PC-9 (cell line): ENCODE data around the gene NIPSNAP2. TPM values are rescaled to one million over a fixed set of nuclear protein-coding genes. Genes with fewer than 3 reads are reported as not detected.
"Not testable (repeated sequence)": the region's sequence is repeated elsewhere in the genome, so short reads cannot be mapped to it uniquely, and the experiment has no call there.

Experiments
- BruUV-seq: library from RNA; stranded (reverse); fragments of 400-500 nt; replicated peaks from 2 replicates; lab custom pipeline; 2021; lab: Mats Ljungman, UMichigan
- CTCF ChIA-PET: fragments of 300-600 bp; sonication (Branson Sonifier 250); formaldehyde crosslinking; loops from one replicate; lab custom pipeline; 2022; ENCODE audit warnings: antibody characterized with exemption; lab: Charles Lee
- POLR2A ChIA-PET: fragments of 300-600 bp; sonication (Branson Sonifier 250); formaldehyde crosslinking; loops from one replicate; lab custom pipeline; 2022; ENCODE audit warnings: antibody characterized with exemption; ENCODE audit not compliant: unreplicated experiment; lab: Charles Lee
- DNase-seq, 2 experiments: peaks; one replicate each; pipeline versions ENCODE4 v3.0.0 to v3.0.0-alpha.2; 2015 to 2022; ENCODE audit warnings: mixed read lengths in 1 of 2
- H2AFZ ChIP-seq: fragments of 200-600 bp; sonication (generic); 2 replicates; pipeline ENCODE4 v1.8.1; 2017; ENCODE audit warnings: antibody characterized with exemption
- H3F3A ChIP-seq: fragments of 200-600 bp; sonication (generic); 2 replicates; pipeline ENCODE4 v1.8.1; 2017; ENCODE audit warnings: antibody characterized with exemption, mild to moderate bottlenecking, low read depth; ENCODE audit not compliant: insufficient read depth
- H3K27ac ChIP-seq: fragments of 200-600 bp; sonication (generic); 2 replicates; pipeline ENCODE4 v1.6.1; 2016; ENCODE audit warnings: mixed run types
- H3K27me3 ChIP-seq: fragments of 200-600 bp; sonication (generic); 2 replicates; pipeline ENCODE4 v1.6.1; 2016; ENCODE audit warnings: low read depth, mixed run types; ENCODE audit not compliant: insufficient read depth
- H3K36me3 ChIP-seq: fragments of 200-600 bp; sonication (generic); 2 replicates; pipeline ENCODE4 v1.6.1; 2016; ENCODE audit warnings: low read depth, mixed run types
- H3K4me1 ChIP-seq: fragments of 200-600 bp; sonication (generic); replicated peaks from 2 replicates; pipeline ENCODE4 v1.6.1; 2016; ENCODE audit warnings: mixed run types; ENCODE audit not compliant: insufficient read depth
- H3K4me2 ChIP-seq: fragments of 200-600 bp; sonication (generic); 2 replicates; pipeline ENCODE4 v1.6.1; 2017; ENCODE audit warnings: mixed run types
- H3K4me3 ChIP-seq: fragments of 200-600 bp; sonication (generic); 2 replicates; pipeline ENCODE4 v1.6.1; 2016; ENCODE audit warnings: mixed run types
- H3K79me2 ChIP-seq: fragments of 200-600 bp; sonication (generic); 2 replicates; pipeline ENCODE4 v1.6.1; 2017; ENCODE audit warnings: low read depth, mixed run types
- H3K9me2 ChIP-seq: fragments of 200-600 bp; sonication (generic); 2 replicates; pipeline ENCODE4 v1.8.1; 2017; ENCODE audit warnings: mild to moderate bottlenecking; ENCODE audit not compliant: insufficient read depth
- H3K9me3 ChIP-seq: fragments of 200-600 bp; sonication (generic); 2 replicates; pipeline ENCODE4 v1.8.1; 2016; ENCODE audit warnings: low read depth; ENCODE audit not compliant: insufficient read depth
- H4K20me1 ChIP-seq: fragments of 200-600 bp; sonication (generic); 2 replicates; pipeline ENCODE4 v1.8.1; 2017; ENCODE audit not compliant: insufficient read depth
- CTCF ChIP-seq: fragments of 200-600 bp; sonication (generic); conservative IDR thresholded peaks from 2 replicates; pipeline ENCODE4 v1.6.1; 2017; ENCODE audit warnings: mixed run types, antibody characterized with exemption, mild to moderate bottlenecking, moderate library complexity
- EZH2 ChIP-seq: fragments of 200-600 bp; sonication (generic); IDR thresholded peaks from 2 replicates; pipeline ENCODE4 v1.8.0; 2017; ENCODE audit warnings: antibody characterized with exemption, low read depth
- intact Hi-C: fragments of 100-400 bp; cut with micrococcal nuclease; formaldehyde crosslinking; loops from one replicate; pipeline ENCODE4 v1.10.0; 2022; ENCODE audit not compliant: unreplicated experiment
- total RNA-seq: library from RNA; stranded (reverse); gene quantifications from 2 replicates; pipeline ENCODE4 v1.2.3, GENCODE V29; 2021

Gene NIPSNAP2
- total RNA-seq, 1 experiment from 2014 or later: 96.1 TPM

DNA sequence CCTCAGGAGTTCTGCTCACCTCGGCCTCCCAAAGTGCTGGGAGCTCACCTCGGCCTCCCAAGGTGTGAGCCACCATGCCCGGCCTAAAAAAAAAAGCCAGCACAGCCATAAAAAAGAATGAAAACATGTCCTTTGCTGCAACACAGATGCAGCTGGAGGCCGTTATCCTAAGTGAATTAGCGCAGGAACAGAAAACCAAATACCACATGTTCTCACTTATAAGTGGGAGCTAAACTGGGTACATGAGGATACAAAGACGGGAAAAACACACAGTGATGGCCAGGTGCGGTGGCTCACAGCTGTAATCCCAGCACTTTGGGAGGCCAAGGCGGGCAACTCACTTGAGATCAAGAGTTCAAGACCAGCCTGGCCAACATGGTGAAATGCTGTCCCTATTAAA lies 66.0 kb downstream of the NIPSNAP2 start:
- Histone ChIP-seq H3K27ac (no peak overlapping the region), H3K4me3 (no peak overlapping the region), H2AFZ (no peak overlapping the region), H3K36me3 (peaks cover 48% of the 10 kb centered on the region), H4K20me1 (peaks cover 18% of the 10 kb centered on the region), H3F3A (peaks cover 33% of the 10 kb centered on the region), H3K4me1 (peaks cover 5% of the 10 kb centered on the region), H3K79me2 (peaks cover 31% of the 10 kb centered on the region), H3K9me2 (no peaks in the 10 kb centered on the region), H3K27me3 (no peaks in the 10 kb centered on the region), H3K9me3 (no peaks in the 10 kb centered on the region), H3K4me2 (no peak overlapping the region)
- no TSS peak for BruUV-seq
- CTCF ChIA-PET: no interaction called here
- intact Hi-C loops: no loop called here
- TF ChIP-seq CTCF (no peak), EZH2 (no peak)
- no peak for DNase-seq
- POLR2A ChIA-PET: no interaction called here

DNA sequence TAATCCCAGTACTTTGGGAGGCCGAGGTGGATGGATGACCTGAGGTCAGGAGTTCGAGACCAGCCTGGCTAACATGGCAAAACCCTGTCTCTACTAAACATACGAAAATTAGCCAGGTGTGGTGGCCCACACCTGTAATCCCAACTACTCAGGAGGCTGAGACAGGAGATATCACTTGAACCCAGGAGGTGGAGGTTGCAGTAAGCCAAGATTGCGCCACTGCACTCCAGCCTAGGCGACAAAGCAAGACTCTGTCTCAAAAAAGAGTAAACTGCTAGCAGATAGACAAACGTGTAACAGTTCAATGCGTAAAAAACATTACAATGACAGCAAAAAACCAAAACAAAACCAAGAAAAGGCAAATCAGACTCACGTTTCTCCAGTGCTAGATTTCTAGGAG lies 67.2 kb downstream of the NIPSNAP2 start:
- H3K27me3 ChIP-seq, H3K4me1 ChIP-seq, H3K4me3 ChIP-seq, H3K9me2 ChIP-seq, H3K9me3 ChIP-seq, H2AFZ ChIP-seq, H3K27ac ChIP-seq, BruUV-seq, intact Hi-C loops, CTCF ChIA-PET, POLR2A ChIA-PET, DNase-seq: not testable (repeated sequence)
- peaks cover 48% of the 10 kb centered on the region for H3K36me3 ChIP-seq
- peaks cover 31% of the 10 kb centered on the region for H3F3A ChIP-seq
- H3K4me2 ChIP-seq: peak overlapping the region; percentile 70
- peaks cover 11% of the 10 kb centered on the region for H4K20me1 ChIP-seq
- H3K79me2 ChIP-seq: peaks cover 28% of the 10 kb centered on the region

GRCh38 chr7:56032578-56032977 lies 68.2 kb downstream of the NIPSNAP2 start:
- BruUV-seq, H3K9me3 ChIP-seq, H4K20me1 ChIP-seq, H3K27me3 ChIP-seq, H2AFZ ChIP-seq, H3K27ac ChIP-seq, H3K9me2 ChIP-seq, intact Hi-C loops, DNase-seq, H3K4me1 ChIP-seq: not testable (repeated sequence)
- peaks cover 36% of the 10 kb centered on the region for H3F3A ChIP-seq
- H3K36me3 ChIP-seq: peaks cover 37% of the 10 kb centered on the region
- H3K4me2 ChIP-seq: peak overlapping the region; percentile 70
- H3K4me3 ChIP-seq: peak overlapping the region; percentile 55; the same call in 1 of the 2 replicates
- peaks cover 34% of the 10 kb centered on the region for H3K79me2 ChIP-seq
- ChIA-PET POLR2A (interaction anchor here (0.6 kb wide), 1 partner anchor 32 kb away, joined by 11 read pairs; no protein-coding TSS in a partner anchor), CTCF (interaction anchor here (0.6 to 0.7 kb wide), 4 partner anchors 8 to 18 kb away, joined by 4 to 9 read pairs (median 6); partner anchors contain the start of gene PSPH)

GRCh38 chr7:56033671-56034432 lies 69.5 kb downstream of the NIPSNAP2 start:
- no TSS peak for BruUV-seq
- POLR2A ChIA-PET: no interaction called here

More at GRCh38 chr7:56033671-56034432, 69.5 kb downstream of the NIPSNAP2 start:
- H3K27me3 ChIP-seq: no peaks in the 10 kb centered on the region
- H3K79me2 ChIP-seq: peaks cover 34% of the 10 kb centered on the region
- intact Hi-C loops: no loop called here
- H2AFZ ChIP-seq: peak overlapping the region; percentile 63
- H3K4me3 ChIP-seq: peak overlapping the region; percentile 55
- TF ChIP-seq CTCF (peak; percentile 35; the same call in 1 of the 2 replicates), EZH2 (no peak)
- peak overlapping the region; percentile 45 for H3K27ac ChIP-seq
- no peaks in the 10 kb centered on the region for H3K9me2 ChIP-seq
- peaks cover 36% of the 10 kb centered on the region for H3F3A ChIP-seq
- H4K20me1 ChIP-seq: peaks cover 5% of the 10 kb centered on the region; the same call in 1 of the 2 replicates
- peak overlapping the region; percentile 70 for H3K4me2 ChIP-seq
- CTCF ChIA-PET: interaction anchor here (0.8 kb wide), 1 partner anchor 41 kb away, joined by 14 read pairs; no protein-coding TSS in a partner anchor
- no peaks in the 10 kb centered on the region for H3K9me3 ChIP-seq
- peaks cover 32% of the 10 kb centered on the region for H3K36me3 ChIP-seq
- peak; percentile 73 to 79 for DNase-seq
- peaks cover 5% of the 10 kb centered on the region for H3K4me1 ChIP-seq
